ENCODE measurements around the gene ZNF469. TPM values are rescaled to one million over a fixed set of nuclear protein-coding genes. Genes with fewer than 3 reads are reported as not detected.

Gene ZNF469
- total RNA-seq, 4 donors from 2014 or later = 0.87 to 1.8 (median 1.1) TPM

DNA sequence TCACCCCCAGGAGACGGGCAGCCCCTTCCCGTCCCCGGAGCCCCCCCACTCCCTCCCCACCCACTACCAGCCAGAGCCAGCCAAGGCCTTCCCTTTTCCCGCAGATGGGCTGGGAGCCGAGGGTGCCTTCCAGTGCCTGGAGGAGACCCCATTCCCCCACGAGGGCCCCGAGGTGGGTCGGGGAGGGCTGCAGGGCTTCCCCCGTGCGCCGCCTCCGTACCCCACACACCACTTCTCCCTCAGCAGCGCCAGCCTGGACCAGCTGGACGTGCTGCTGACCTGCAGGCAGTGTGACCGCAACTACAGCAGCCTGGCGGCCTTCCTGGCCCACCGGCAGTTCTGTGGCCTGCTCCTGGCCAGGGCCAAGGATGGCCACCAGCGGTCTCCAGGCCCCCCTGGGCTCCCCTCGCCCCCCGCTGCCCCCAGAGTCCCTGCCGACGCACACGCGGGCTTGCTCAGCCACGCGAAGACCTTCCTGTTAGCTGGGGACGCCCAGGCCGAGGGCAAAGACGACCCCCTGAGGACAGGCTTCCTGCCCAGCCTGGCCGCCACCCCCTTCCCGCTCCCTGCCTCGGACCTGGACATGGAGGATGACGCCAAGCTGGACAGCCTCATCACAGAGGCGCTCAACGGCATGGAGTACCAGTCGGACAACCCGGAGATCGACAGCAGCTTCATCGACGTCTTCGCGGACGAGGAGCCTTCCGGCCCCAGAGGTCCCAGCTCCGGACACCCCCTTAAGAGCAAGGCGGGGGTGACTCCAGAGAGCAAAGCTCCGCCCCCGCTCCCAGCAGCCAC is 46.8 kb downstream of the ZNF469 start:
- 72 to 73% methylated on average over 14 to 32 of the region's 48 CpGs for WGBS, 2 donors
- Histone ChIP-seq H3K4me1 (peaks cover 0 to 35% (median 2%) of the 10 kb centered on the region in 4 donors), H3K36me3 (no peaks in the 10 kb centered on the region), H3K27ac (peak overlapping the region in 2 of 4 donors; percentile 73 to 77), H3K4me3 (peak overlapping the region in 3 of 4 donors; percentile 19 to 58 (median 57)), H3K27me3 (peaks cover 0 to 24% of the 10 kb centered on the region in 2 donors), H3K9me3 (no peaks in the 10 kb centered on the region)
- TF ChIP-seq, protein P1, sequence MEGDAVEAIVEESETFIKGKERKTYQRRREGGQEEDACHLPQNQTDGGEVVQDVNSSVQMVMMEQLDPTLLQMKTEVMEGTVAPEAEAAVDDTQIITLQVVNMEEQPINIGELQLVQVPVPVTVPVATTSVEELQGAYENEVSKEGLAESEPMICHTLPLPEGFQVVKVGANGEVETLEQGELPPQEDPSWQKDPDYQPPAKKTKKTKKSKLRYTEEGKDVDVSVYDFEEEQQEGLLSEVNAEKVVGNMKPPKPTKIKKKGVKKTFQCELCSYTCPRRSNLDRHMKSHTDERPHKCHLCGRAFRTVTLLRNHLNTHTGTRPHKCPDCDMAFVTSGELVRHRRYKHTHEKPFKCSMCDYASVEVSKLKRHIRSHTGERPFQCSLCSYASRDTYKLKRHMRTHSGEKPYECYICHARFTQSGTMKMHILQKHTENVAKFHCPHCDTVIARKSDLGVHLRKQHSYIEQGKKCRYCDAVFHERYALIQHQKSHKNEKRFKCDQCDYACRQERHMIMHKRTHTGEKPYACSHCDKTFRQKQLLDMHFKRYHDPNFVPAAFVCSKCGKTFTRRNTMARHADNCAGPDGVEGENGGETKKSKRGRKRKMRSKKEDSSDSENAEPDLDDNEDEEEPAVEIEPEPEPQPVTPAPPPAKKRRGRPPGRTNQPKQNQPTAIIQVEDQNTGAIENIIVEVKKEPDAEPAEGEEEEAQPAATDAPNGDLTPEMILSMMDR (IDR thresholded peaks at IDR 0.05) = no peak
- no peak for TF ChIP-seq POLR2A (IDR thresholded peaks at IDR 0.05)
- no peak for TF ChIP-seq EP300 (IDR thresholded peaks at IDR 0.05)
- DNase-seq (ENCODE audit: low spot score in 2 of 2) = no peak

- peak overlapping the region; percentile 19 to 58 (median 38) for H3K4me3 ChIP-seq
Observed at GRCh38 chr16:88430185-88430523, 47.4 kb downstream of the ZNF469 start.

GRCh38 chr16:88430524-88431446 is 48.0 kb downstream of the ZNF469 start:
- TF ChIP-seq, protein P1 (IDR thresholded peaks at IDR 0.05) = no peak
- TF ChIP-seq POLR2A (IDR thresholded peaks at IDR 0.05) = no peak
- TF ChIP-seq EP300 (IDR thresholded peaks at IDR 0.05) = no peak
- Histone ChIP-seq H3K27ac (peak overlapping the region in 3 of 4 donors; percentile 49 to 77 (median 73)), H3K9me3 (no peaks in the 10 kb centered on the region), H3K4me3 (peak overlapping the region; percentile 19 to 58 (median 38)), H3K27me3 (peaks cover 0 to 24% of the 10 kb centered on the region in 2 donors), H3K4me1 (peaks cover 0 to 28% (median 2%) of the 10 kb centered on the region in 4 donors), H3K36me3 (no peaks in the 10 kb centered on the region)
- WGBS, 2 donors = 38 to 53% methylated on average over 6 to 64 of the region's 80 CpGs
- DNase-seq (ENCODE audit: low spot score in 2 of 2) = no peak

More at GRCh38 chr16:88430185-88430523, 47.4 kb downstream of the ZNF469 start:
- WGBS, 2 donors = 0 to 8% methylated on average over 1 to 22 of the region's 36 CpGs
- TF ChIP-seq, protein P1 (IDR thresholded peaks at IDR 0.05) = no peak
- TF ChIP-seq EP300 (IDR thresholded peaks at IDR 0.05) = no peak
- no peak for TF ChIP-seq POLR2A (IDR thresholded peaks at IDR 0.05)
- Histone ChIP-seq H3K27me3 (peaks cover 0 to 24% of the 10 kb centered on the region in 2 donors), H3K9me3 (no peaks in the 10 kb centered on the region), H3K4me1 (peaks cover 0 to 29% (median 2%) of the 10 kb centered on the region in 4 donors), H3K27ac (peak overlapping the region in 3 of 4 donors; percentile 49 to 77 (median 73)), H3K36me3 (no peaks in the 10 kb centered on the region)
- DNase-seq (ENCODE audit: low spot score in 2 of 2) = no peak

GRCh38 chr16:88431651-88432050 is 48.9 kb downstream of the ZNF469 start:
- TF ChIP-seq, protein P1 (IDR thresholded peaks at IDR 0.05) = no peak
- TF ChIP-seq EP300 (IDR thresholded peaks at IDR 0.05) = no peak
- TF ChIP-seq POLR2A (IDR thresholded peaks at IDR 0.05) = no peak
- no peak overlapping the region for H3K27ac ChIP-seq
- DNase-seq (ENCODE audit: low spot score in 2 of 2) = no peak
- H3K27me3 ChIP-seq = peaks cover 0 to 24% of the 10 kb centered on the region in 2 donors
- H3K9me3 ChIP-seq = no peaks in the 10 kb centered on the region
- no peaks in the 10 kb centered on the region for H3K36me3 ChIP-seq
- 93 to 100% methylated on average over 2 to 22 of the region's 22 CpGs for WGBS, 2 donors
- peaks cover 0 to 28% (median 2%) of the 10 kb centered on the region in 4 donors for H3K4me1 ChIP-seq
- peak overlapping the region in 2 of 4 donors; percentile 57 to 58 for H3K4me3 ChIP-seq
